GM12891 (cell line): ENCODE results near the gene OR1L8.

Experiments
- POLR2A ChIP-seq: IDR thresholded peaks from 2 replicates; pipeline ENCODE4 v1.6.1; 2011; ENCODE audit warnings: low read depth, low read length, control low read depth
- POLR2AphosphoS5 ChIP-seq: IDR thresholded peaks from 2 replicates; pipeline ENCODE4 v1.6.1; 2011; ENCODE audit warnings: low read depth, low read length, control low read depth

DNA sequence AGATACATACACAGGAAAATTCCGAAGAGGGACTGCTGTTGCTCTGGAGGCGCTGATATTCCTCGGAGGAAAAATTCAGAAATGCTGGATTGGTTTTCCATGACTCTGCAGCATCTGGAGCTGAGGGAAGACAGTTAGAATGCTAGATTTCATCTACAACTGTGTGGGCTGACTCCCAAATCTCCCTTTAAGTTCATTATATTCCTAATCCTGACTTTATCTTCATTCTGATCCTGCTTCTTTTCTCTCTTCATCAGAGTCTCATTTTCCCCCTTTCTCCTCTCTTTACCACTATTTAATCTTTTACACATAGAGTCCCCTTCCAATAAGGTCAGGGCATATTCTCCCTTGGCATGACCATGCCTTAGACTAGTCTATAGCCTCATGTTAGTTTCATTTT lies 56.0 kb downstream of the OR1L8 start, which contains the start of gene OR1N1:
- TF ChIP-seq POLR2A (no peak), POLR2AphosphoS5 (no peak)
